DND-41 (cell line): Measurements from ENCODE around the gene EPN2.

Experiments used
- ATAC-seq: fragments of 200-7000 bp; cut with Tn5 transposase; 3 replicates; pipeline ENCODE4 v1.9.1; 2021; ENCODE audit warnings: low read depth; ENCODE audit not compliant: insufficient read depth
- DNase-seq: peaks from one replicate; pipeline ENCODE4 v3.0.0-alpha.2; 2020
- H2AFZ ChIP-seq: 2 replicates; pipeline ENCODE4 v1.6.0; 2012; ENCODE audit warnings: low read depth, low read length
- H3K27ac ChIP-seq: 2 replicates; pipeline ENCODE4 v1.5.1; 2012; ENCODE audit warnings: low read length, inconsistent platforms
- H3K27me3 ChIP-seq: fragments of 200-600 bp; sonication (generic); 2 replicates; pipeline ENCODE4 v1.6.0; 2012; ENCODE audit warnings: low read length, mild to moderate bottlenecking, inconsistent platforms; ENCODE audit not compliant: insufficient read depth, poor library complexity
- H3K36me3 ChIP-seq: 2 replicates; pipeline ENCODE4 v1.5.1; 2012; ENCODE audit warnings: low read length, inconsistent platforms; ENCODE audit not compliant: insufficient read depth
- H3K4me1 ChIP-seq: 2 replicates; pipeline ENCODE4 v1.5.1; 2012; ENCODE audit warnings: mild to moderate bottlenecking, low read length; ENCODE audit not compliant: insufficient read depth
- H3K4me2 ChIP-seq: 2 replicates; pipeline ENCODE4 v1.6.0; 2012; ENCODE audit warnings: mild to moderate bottlenecking, moderate library complexity, low read length, inconsistent platforms; ENCODE audit not compliant: insufficient read depth
- H3K4me3 ChIP-seq, 2 experiments: fragments of 200-600 bp in 1 of 2; shearing (Covaris generic) in 1 of 2; 2 replicates each; pipeline ENCODE4 v1.5.1; 2012 to 2016; ENCODE audit warnings: inconsistent platforms in 2 of 2, low read length in 2 of 2, mild to moderate bottlenecking in 2 of 2, low read depth in 1 of 2, moderate library complexity in 1 of 2
- H3K79me2 ChIP-seq: 2 replicates; pipeline ENCODE4 v1.6.0; 2012; ENCODE audit warnings: low read length, inconsistent platforms; ENCODE audit not compliant: insufficient read depth
- H3K9ac ChIP-seq: 2 replicates; pipeline ENCODE4 v1.6.0; 2012; ENCODE audit warnings: low read depth, mild to moderate bottlenecking, inconsistent platforms, low read length, moderate library complexity
- H3K9me3 ChIP-seq: 2 replicates; pipeline ENCODE4 v1.5.1; 2012; ENCODE audit warnings: low read length, moderate library complexity, mild to moderate bottlenecking, inconsistent platforms; ENCODE audit not compliant: insufficient read depth, severe bottlenecking
- H4K20me1 ChIP-seq: 2 replicates; pipeline ENCODE4 v1.6.0; 2012; ENCODE audit warnings: low read length; ENCODE audit not compliant: insufficient read depth
- EZH2 ChIP-seq: IDR thresholded peaks from 3 replicates; pipeline ENCODE4 v1.6.1; 2012; ENCODE audit warnings: borderline replicate concordance, low read depth, mild to moderate bottlenecking, moderate library complexity, low read length, inconsistent platforms; ENCODE audit not compliant: severe bottlenecking
- TF ChIP-seq, protein P1 (sequence below): IDR thresholded peaks from 2 replicates; pipeline ENCODE4 v1.5.1; 2012; ENCODE audit warnings: borderline replicate concordance, low read length, moderate library complexity, mild to moderate bottlenecking; ENCODE audit not compliant: poor library complexity, severe bottlenecking; ENCODE audit errors: extremely low read depth

The EPN2 gene

DNA sequence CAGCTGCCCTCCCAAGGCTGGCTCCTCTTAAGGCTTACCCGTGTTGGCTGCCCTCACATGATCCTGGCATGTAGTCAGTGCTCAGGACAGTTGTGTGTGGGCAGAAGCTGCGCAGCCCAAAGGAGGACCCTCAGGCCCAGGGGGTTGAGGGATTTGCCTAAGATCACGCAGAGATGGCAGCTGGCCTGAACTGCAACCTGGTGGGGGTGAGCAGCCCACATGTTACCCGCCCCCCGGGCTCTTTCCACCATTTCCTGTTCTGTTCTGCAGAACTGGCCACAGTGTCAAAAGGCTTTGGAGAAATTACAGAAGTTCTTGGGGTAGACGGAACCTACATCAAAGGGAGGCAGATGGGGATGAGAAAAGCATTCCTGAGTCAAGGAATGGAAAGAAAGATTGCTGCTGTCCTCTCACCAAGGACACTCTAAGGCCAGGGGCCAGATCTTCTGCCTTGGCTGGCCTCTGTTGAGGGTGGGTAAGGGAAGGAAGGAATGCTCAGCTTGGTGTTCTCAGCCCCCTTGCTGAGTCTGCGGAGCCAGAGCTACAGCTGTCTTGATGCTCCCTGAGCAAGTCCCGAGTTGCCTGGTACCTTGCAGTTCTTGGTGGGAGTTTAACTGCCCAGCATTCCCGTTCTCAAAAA is 53.0 kb downstream of the EPN2 start:
- no peak for DNase-seq
- H3K36me3 ChIP-seq: no peaks in the 10 kb centered on the region
- no peak overlapping the region for H3K4me2 ChIP-seq
- no peak for TF ChIP-seq EZH2
- TF ChIP-seq, protein P1, sequence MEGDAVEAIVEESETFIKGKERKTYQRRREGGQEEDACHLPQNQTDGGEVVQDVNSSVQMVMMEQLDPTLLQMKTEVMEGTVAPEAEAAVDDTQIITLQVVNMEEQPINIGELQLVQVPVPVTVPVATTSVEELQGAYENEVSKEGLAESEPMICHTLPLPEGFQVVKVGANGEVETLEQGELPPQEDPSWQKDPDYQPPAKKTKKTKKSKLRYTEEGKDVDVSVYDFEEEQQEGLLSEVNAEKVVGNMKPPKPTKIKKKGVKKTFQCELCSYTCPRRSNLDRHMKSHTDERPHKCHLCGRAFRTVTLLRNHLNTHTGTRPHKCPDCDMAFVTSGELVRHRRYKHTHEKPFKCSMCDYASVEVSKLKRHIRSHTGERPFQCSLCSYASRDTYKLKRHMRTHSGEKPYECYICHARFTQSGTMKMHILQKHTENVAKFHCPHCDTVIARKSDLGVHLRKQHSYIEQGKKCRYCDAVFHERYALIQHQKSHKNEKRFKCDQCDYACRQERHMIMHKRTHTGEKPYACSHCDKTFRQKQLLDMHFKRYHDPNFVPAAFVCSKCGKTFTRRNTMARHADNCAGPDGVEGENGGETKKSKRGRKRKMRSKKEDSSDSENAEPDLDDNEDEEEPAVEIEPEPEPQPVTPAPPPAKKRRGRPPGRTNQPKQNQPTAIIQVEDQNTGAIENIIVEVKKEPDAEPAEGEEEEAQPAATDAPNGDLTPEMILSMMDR: no peak
- no peak overlapping the region for H3K9ac ChIP-seq
- no peak overlapping the region for H3K27ac ChIP-seq
- no peaks in the 10 kb centered on the region for H3K9me3 ChIP-seq
- H3K4me3 ChIP-seq: no peak overlapping the region
- H3K79me2 ChIP-seq: no peaks in the 10 kb centered on the region
- no peak for ATAC-seq
- no peaks in the 10 kb centered on the region for H3K4me1 ChIP-seq
- peaks cover 18% of the 10 kb centered on the region for H4K20me1 ChIP-seq
- H2AFZ ChIP-seq: no peak overlapping the region
- H3K27me3 ChIP-seq: peaks cover 30% of the 10 kb centered on the region

DNA sequence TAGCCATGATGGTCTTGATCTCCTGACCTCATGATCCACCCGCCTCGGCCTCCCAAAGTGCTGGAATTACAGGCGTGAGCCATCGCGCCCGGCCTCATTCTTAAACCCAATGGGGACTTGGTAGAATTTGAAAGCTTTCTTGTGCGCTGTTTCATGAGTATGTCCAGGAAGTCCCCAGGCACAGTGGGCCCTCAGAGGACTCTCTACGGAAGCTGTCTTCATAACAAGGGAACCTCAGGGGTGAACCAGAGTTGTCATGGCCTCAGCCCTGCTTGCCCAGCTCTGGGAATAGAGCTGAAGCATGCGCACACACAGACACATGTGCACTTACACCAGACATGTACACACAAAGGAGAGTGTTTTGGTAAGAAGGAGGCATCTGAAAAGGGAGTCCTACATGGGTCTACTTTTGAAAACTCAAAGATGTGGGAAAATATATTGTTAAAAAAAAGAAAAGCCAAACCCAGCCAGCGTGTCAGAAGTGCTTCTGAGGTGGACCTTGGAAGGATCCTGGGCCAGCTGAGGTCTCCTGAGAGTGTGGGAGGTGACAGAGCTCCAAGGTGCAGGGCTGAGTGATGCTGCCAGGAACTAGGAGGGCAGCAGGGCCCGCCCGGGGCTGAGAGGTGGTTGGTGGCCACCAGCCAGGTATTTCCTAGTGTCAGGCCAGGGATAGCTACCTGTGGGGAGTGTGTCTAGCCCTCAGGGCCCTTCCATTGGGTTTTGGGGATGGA is 54.6 kb downstream of the EPN2 start:
- Histone ChIP-seq H3K27me3 (peaks cover 30% of the 10 kb centered on the region), H3K4me3 (no peak overlapping the region), H3K4me1 (no peaks in the 10 kb centered on the region), H2AFZ (no peak overlapping the region), H3K79me2 (no peaks in the 10 kb centered on the region), H3K27ac (no peak overlapping the region), H3K4me2 (no peak overlapping the region), H3K9ac (no peak overlapping the region), H3K36me3 (no peaks in the 10 kb centered on the region), H3K9me3 (no peaks in the 10 kb centered on the region), H4K20me1 (peaks cover 13% of the 10 kb centered on the region)
- ATAC-seq (no peak), DNase-seq (no peak)
- TF ChIP-seq, protein P1: no peak
- no peak for TF ChIP-seq EZH2

DNA sequence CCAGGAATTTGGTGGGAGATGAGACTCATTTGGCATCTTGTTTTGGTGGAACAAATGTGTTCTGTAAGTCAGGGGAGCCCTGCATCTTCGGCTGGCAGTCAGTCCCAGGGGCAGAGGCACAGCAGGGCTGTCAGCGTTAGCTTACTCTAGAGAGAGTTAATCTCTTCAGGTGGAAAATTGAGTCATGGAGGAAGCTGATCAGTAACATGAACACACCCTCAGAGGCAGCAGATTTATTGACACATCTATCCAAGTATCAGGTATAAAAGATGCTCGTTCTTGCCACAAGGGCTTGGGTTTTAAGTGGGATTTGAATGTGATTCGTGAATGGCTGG is 55.2 kb downstream of the EPN2 start:
- Histone ChIP-seq H3K79me2 (no peaks in the 10 kb centered on the region), H3K36me3 (no peaks in the 10 kb centered on the region), H4K20me1 (peaks cover 16% of the 10 kb centered on the region), H3K4me1 (no peaks in the 10 kb centered on the region), H3K27ac (no peak overlapping the region), H3K27me3 (peaks cover 32% of the 10 kb centered on the region), H3K9me3 (no peaks in the 10 kb centered on the region), H3K4me3 (no peak overlapping the region), H3K9ac (no peak overlapping the region), H2AFZ (no peak overlapping the region), H3K4me2 (no peak overlapping the region)
- ATAC-seq: no peak
- TF ChIP-seq, protein P1: no peak
- TF ChIP-seq EZH2: no peak
- DNase-seq: no peak
